H9 (cell line): Measurements from ENCODE around the gene RFFL. TPM values are rescaled to one million over a fixed set of nuclear protein-coding genes. Genes with fewer than 3 reads are reported as not detected.

ENCODE experiments used
- DNase-seq: peaks from one replicate; pipeline ENCODE4 v3.0.0-alpha.2; 2017
- H2AFZ ChIP-seq: one replicate; pipeline ENCODE4 v1.6.1; 2013; ENCODE audit warnings: mild to moderate bottlenecking, low read length, control low read depth, moderate library complexity
- H2AK5ac ChIP-seq: 2 replicates; pipeline ENCODE4 v1.6.1; 2013; ENCODE audit warnings: low read length, control low read depth, mixed read lengths; ENCODE audit not compliant: insufficient read length
- H2BK120ac ChIP-seq: one replicate; pipeline ENCODE4 v1.6.1; 2013; ENCODE audit warnings: low read depth, mild to moderate bottlenecking, low read length, control low read depth, inconsistent platforms; ENCODE audit not compliant: poor library complexity, severe bottlenecking
- H2BK12ac ChIP-seq: 2 replicates; pipeline ENCODE4 v1.6.1; 2013; ENCODE audit warnings: low read length, control low read depth, mixed read lengths, low read depth; ENCODE audit not compliant: insufficient read length
- H2BK15ac ChIP-seq: 2 replicates; pipeline ENCODE4 v1.6.1; 2013; ENCODE audit warnings: low read depth, low read length, control low read depth
- H2BK20ac ChIP-seq: one replicate; pipeline ENCODE4 v1.6.1; 2013; ENCODE audit warnings: low read depth, mild to moderate bottlenecking, low read length, control low read depth, inconsistent platforms; ENCODE audit not compliant: poor library complexity, severe bottlenecking
- H2BK5ac ChIP-seq: 2 replicates; pipeline ENCODE4 v1.6.1; 2013; ENCODE audit warnings: low read length, control low read depth, mixed read lengths; ENCODE audit not compliant: insufficient read length
- H3K14ac ChIP-seq: 2 replicates; pipeline ENCODE4 v1.6.1; 2013; ENCODE audit warnings: low read length, control low read depth; ENCODE audit not compliant: insufficient read depth
- H3K18ac ChIP-seq: 2 replicates; pipeline ENCODE4 v1.6.1; 2013; ENCODE audit warnings: low read depth, mild to moderate bottlenecking, mixed read lengths, low read length, control low read depth; ENCODE audit not compliant: insufficient read length
- H3K23ac ChIP-seq: 2 replicates; pipeline ENCODE4 v1.6.1; 2013; ENCODE audit warnings: low read length, control low read depth, mixed read lengths, low read depth; ENCODE audit not compliant: insufficient read length
- H3K23me2 ChIP-seq: 2 replicates; pipeline ENCODE4 v1.6.1; 2013; ENCODE audit warnings: low read depth, mild to moderate bottlenecking, mixed read lengths, low read length, control low read depth; ENCODE audit not compliant: insufficient read length, poor library complexity, severe bottlenecking
- H3K27ac ChIP-seq: 2 replicates; pipeline ENCODE4 v1.5.1; 2013; ENCODE audit warnings: low read length, control low read depth, mixed read lengths, low read depth; ENCODE audit not compliant: insufficient read length
- H3K27me3 ChIP-seq: 2 replicates; pipeline ENCODE4 v1.6.1; 2013; ENCODE audit warnings: low read length, control low read depth, inconsistent platforms; ENCODE audit not compliant: insufficient read depth
- H3K4ac ChIP-seq: 2 replicates; pipeline ENCODE4 v1.6.1; 2013; ENCODE audit warnings: low read depth, mild to moderate bottlenecking, control low read depth, inconsistent platforms, low read length, moderate library complexity
- H3K4me1 ChIP-seq: 2 replicates; pipeline ENCODE4 v1.6.1; 2013; ENCODE audit warnings: low read length, control low read depth, inconsistent platforms; ENCODE audit not compliant: insufficient read depth
- H3K4me2 ChIP-seq: 2 replicates; pipeline ENCODE4 v1.6.1; 2013; ENCODE audit warnings: low read length, control low read depth, mixed read lengths; ENCODE audit not compliant: insufficient read length, insufficient read depth
- H3K56ac ChIP-seq: 2 replicates; pipeline ENCODE4 v1.6.1; 2013; ENCODE audit warnings: low read depth, mild to moderate bottlenecking, mixed read lengths, low read length, control low read depth; ENCODE audit not compliant: insufficient read length
- H3K79me1 ChIP-seq: 2 replicates; pipeline ENCODE4 v1.6.1; 2013; ENCODE audit warnings: low read depth, mild to moderate bottlenecking, moderate library complexity, low read length, control low read depth, inconsistent platforms; ENCODE audit not compliant: insufficient read depth, poor library complexity, severe bottlenecking
- H3K79me2 ChIP-seq: 2 replicates; pipeline ENCODE4 v1.6.1; 2013; ENCODE audit warnings: low read length, control low read depth, inconsistent platforms; ENCODE audit not compliant: insufficient read depth
- H3K9ac ChIP-seq: 2 replicates; pipeline ENCODE4 v1.6.1; 2013; ENCODE audit warnings: low read length, control low read depth, mixed read lengths; ENCODE audit not compliant: insufficient read length; ENCODE audit errors: extremely low read depth
- H3K9me3 ChIP-seq: one replicate; pipeline ENCODE4 v1.6.1; 2013; ENCODE audit warnings: low read depth, low read length, inconsistent platforms; ENCODE audit not compliant: control insufficient read depth
- H3T11ph ChIP-seq: one replicate; pipeline ENCODE4 v1.6.1; 2013; ENCODE audit warnings: mild to moderate bottlenecking, low read length, control low read depth, inconsistent platforms
- H4K20me1 ChIP-seq: one replicate; pipeline ENCODE4 v1.6.1; 2013; ENCODE audit not compliant: control insufficient read depth, insufficient read length, insufficient read depth
- H4K5ac ChIP-seq: 2 replicates; pipeline ENCODE4 v1.6.1; 2013; ENCODE audit warnings: low read depth, mild to moderate bottlenecking, mixed read lengths, low read length, control low read depth; ENCODE audit not compliant: insufficient read length
- H4K8ac ChIP-seq: replicated peaks from 2 replicates; pipeline ENCODE4 v1.6.1; 2013; ENCODE audit warnings: low read length, control low read depth, mixed read lengths, low read depth; ENCODE audit not compliant: insufficient read length
- H4K91ac ChIP-seq: 2 replicates; pipeline ENCODE4 v1.6.1; 2013; ENCODE audit warnings: low read depth, mild to moderate bottlenecking, moderate library complexity, mixed read lengths, low read length, control low read depth; ENCODE audit not compliant: insufficient read length
- H3K27ac Mint-ChIP-seq, 3 experiments: 2 replicates in 2 of 3; 3 replicates in 1 of 3; pipeline ENCODE4 v1.8.0; 2020 to 2021; ENCODE audit warnings: mixed read lengths in 3 of 3, mild to moderate bottlenecking in 1 of 3, moderate library complexity in 1 of 3
- H3K27me3 Mint-ChIP-seq: 2 replicates; pipeline ENCODE4 v1.8.0; 2021; ENCODE audit warnings: low read depth, mild to moderate bottlenecking, moderate library complexity, mixed read lengths
- H3K36me3 Mint-ChIP-seq, 3 experiments: 2 replicates in 2 of 3; 3 replicates in 1 of 3; pipeline ENCODE4 v1.8.0; 2020 to 2021; ENCODE audit warnings: low read depth in 3 of 3, mixed read lengths in 3 of 3; ENCODE audit not compliant: insufficient read depth in 1 of 3
- H3K4me1 Mint-ChIP-seq, 2 experiments: 2 replicates each; pipeline ENCODE4 v1.8.0; 2020; ENCODE audit warnings: mixed read lengths in 2 of 2
- H3K4me3 Mint-ChIP-seq, 2 experiments: 2 replicates in 1 of 2; 3 replicates in 1 of 2; pipeline ENCODE4 v1.8.0; 2020 to 2021; ENCODE audit warnings: mild to moderate bottlenecking in 2 of 2, mixed read lengths in 2 of 2, moderate library complexity in 1 of 2
- H3K9me3 Mint-ChIP-seq, 2 experiments: 2 replicates in 1 of 2; 3 replicates in 1 of 2; pipeline ENCODE4 v1.8.0; 2020; ENCODE audit warnings: mild to moderate bottlenecking in 2 of 2, mixed read lengths in 2 of 2, moderate library complexity in 1 of 2
- WGBS: extraction: QIAGEN DNeasy Blood & Tissue Kit; methylation state at CpG from one replicate; pipeline ENCODE4 v1.1.7; 2013; ENCODE audit warnings: missing lambda C conversion rate, low lambda C conversion rate, mixed read lengths; ENCODE audit not compliant: insufficient read length; ENCODE audit errors: extremely low coverage; 5-methylcytosine and 5-hydroxymethylcytosine counted together
- total RNA-seq: library from RNA; stranded (reverse); gene quantifications from 2 replicates; pipeline ENCODE4 v1.2.1, GENCODE V29; 2021
- TF ChIP-seq, protein P1 (sequence below): fragments of 200-600 bp; sonication (generic); conservative IDR thresholded peaks from 3 replicates; pipeline ENCODE4 v1.8.0; 2021; ENCODE audit warnings: antibody characterized with exemption, mild to moderate bottlenecking

The RFFL gene
- total RNA-seq, 1 experiment from 2014 or later: 21.1 TPM

DNA sequence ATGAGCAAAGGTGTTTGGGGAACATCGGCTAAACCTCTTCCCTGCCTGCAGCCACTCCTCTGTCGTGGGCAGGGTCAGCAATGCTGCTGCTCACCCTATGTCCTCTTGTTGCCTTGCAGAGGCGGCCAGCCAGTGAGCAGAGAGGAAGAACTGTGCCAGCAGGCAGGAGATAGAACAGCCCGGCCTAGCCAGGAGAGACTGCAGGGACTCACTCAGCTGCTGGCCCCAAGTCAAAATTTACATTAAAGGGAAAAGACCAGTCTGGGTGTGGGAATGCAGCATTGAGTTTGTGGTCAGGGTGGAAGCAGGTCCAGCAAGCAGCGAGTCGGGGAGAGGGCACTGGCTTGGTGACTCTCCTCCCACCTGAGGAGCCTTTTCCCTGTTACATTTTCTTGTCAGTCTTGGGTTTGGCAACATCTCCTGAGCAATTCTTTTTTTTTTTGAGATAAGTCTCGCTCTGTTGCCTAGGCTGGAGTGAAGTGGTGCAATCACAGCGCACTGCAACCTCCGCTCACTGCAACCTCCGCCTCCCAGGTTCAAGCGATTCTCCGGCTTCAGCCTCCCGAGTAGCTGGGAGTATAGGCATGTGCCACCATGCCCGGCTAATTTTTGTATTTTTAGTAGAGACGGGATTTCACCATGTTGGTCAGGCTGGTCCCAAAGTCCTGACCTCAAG, 60.5 kb downstream of the RFFL start:
- Histone ChIP-seq H4K91ac (no peak overlapping the region), H3K4me2 (no peak overlapping the region), H4K8ac (no peak overlapping the region), H3K56ac (no peak overlapping the region), H2AFZ (no peak overlapping the region), H4K20me1 (no peaks in the 10 kb centered on the region), H3K27me3 (no peaks in the 10 kb centered on the region), H3T11ph (no peak overlapping the region), H4K5ac (no peak overlapping the region), H2BK120ac (no peak overlapping the region), H3K23ac (no peak overlapping the region), H3K9me3 (no peaks in the 10 kb centered on the region), H2AK5ac (no peak overlapping the region), H3K27ac (no peak overlapping the region), H3K79me1 (no peaks in the 10 kb centered on the region), H3K23me2 (no peaks in the 10 kb centered on the region), H3K14ac (no peak overlapping the region), H3K4ac (no peak overlapping the region), H3K18ac (no peak overlapping the region), H2BK12ac (no peak overlapping the region), H3K79me2 (no peaks in the 10 kb centered on the region), H3K4me1 (no peaks in the 10 kb centered on the region), H2BK20ac (no peak overlapping the region), H3K9ac (no peak overlapping the region), H2BK15ac (no peak overlapping the region), H2BK5ac (no peak overlapping the region)
- DNase-seq: no peak
- Mint-ChIP-seq H3K9me3 (no peaks in the 10 kb centered on the region), H3K4me1 (no peaks in the 10 kb centered on the region), H3K27me3 (no peaks in the 10 kb centered on the region), H3K27ac (peak overlapping the region in 2 of 3 experiments; percentile 15 to 47; a peak in 1 of 7 replicates), H3K36me3 (peaks cover 36 to 98% (median 90%) of the 10 kb centered on the region in 3 experiments), H3K4me3 (no peak overlapping the region)
- WGBS: no CpG with 5 or more reads among the region's 15 CpGs
- TF ChIP-seq, protein P1, sequence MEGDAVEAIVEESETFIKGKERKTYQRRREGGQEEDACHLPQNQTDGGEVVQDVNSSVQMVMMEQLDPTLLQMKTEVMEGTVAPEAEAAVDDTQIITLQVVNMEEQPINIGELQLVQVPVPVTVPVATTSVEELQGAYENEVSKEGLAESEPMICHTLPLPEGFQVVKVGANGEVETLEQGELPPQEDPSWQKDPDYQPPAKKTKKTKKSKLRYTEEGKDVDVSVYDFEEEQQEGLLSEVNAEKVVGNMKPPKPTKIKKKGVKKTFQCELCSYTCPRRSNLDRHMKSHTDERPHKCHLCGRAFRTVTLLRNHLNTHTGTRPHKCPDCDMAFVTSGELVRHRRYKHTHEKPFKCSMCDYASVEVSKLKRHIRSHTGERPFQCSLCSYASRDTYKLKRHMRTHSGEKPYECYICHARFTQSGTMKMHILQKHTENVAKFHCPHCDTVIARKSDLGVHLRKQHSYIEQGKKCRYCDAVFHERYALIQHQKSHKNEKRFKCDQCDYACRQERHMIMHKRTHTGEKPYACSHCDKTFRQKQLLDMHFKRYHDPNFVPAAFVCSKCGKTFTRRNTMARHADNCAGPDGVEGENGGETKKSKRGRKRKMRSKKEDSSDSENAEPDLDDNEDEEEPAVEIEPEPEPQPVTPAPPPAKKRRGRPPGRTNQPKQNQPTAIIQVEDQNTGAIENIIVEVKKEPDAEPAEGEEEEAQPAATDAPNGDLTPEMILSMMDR: no peak
